Neural crest cell (in vitro differentiated cells): ENCODE data around the gene COPS7A. TPM values are rescaled to one million over a fixed set of nuclear protein-coding genes. Genes with fewer than 3 reads are reported as not detected.

Experiments
- DNase-seq: peaks from one replicate; pipeline ENCODE4 v3.0.0; 2021; ENCODE audit warnings: low read depth, mixed read lengths, low spot score
- H3K27ac Mint-ChIP-seq: one replicate; pipeline ENCODE4 v1.8.0; 2021; ENCODE audit warnings: mild to moderate bottlenecking, mixed read lengths; ENCODE audit not compliant: unreplicated experiment
- H3K27me3 Mint-ChIP-seq: 2 replicates; pipeline ENCODE4 v1.8.0; 2021; ENCODE audit warnings: low read depth, mild to moderate bottlenecking, mixed read lengths
- H3K36me3 Mint-ChIP-seq: 2 replicates; pipeline ENCODE4 v1.8.0; 2021; ENCODE audit warnings: low read depth, mild to moderate bottlenecking, mixed read lengths
- H3K4me1 Mint-ChIP-seq: 2 replicates; pipeline ENCODE4 v1.8.0; 2021; ENCODE audit warnings: mixed read lengths
- H3K4me3 Mint-ChIP-seq: one replicate; pipeline ENCODE4 v1.8.0; 2021; ENCODE audit warnings: mild to moderate bottlenecking, mixed read lengths
- H3K9me3 Mint-ChIP-seq: 2 replicates; pipeline ENCODE4 v1.8.0; 2021; ENCODE audit warnings: mixed read lengths
- total RNA-seq: library from RNA; stranded (reverse); gene quantifications from 2 replicates; pipeline ENCODE4 v1.2.1, GENCODE V29; 2021
- TF ChIP-seq, protein P1 (sequence below): fragments of 200-600 bp; sonication (generic); conservative IDR thresholded peaks from 2 replicates; pipeline ENCODE4 v1.5.0; 2021; ENCODE audit warnings: antibody characterized with exemption, mild to moderate bottlenecking

The COPS7A gene
- total RNA-seq, 1 donor from 2014 or later: 37.7 TPM

- TF ChIP-seq, protein P1, sequence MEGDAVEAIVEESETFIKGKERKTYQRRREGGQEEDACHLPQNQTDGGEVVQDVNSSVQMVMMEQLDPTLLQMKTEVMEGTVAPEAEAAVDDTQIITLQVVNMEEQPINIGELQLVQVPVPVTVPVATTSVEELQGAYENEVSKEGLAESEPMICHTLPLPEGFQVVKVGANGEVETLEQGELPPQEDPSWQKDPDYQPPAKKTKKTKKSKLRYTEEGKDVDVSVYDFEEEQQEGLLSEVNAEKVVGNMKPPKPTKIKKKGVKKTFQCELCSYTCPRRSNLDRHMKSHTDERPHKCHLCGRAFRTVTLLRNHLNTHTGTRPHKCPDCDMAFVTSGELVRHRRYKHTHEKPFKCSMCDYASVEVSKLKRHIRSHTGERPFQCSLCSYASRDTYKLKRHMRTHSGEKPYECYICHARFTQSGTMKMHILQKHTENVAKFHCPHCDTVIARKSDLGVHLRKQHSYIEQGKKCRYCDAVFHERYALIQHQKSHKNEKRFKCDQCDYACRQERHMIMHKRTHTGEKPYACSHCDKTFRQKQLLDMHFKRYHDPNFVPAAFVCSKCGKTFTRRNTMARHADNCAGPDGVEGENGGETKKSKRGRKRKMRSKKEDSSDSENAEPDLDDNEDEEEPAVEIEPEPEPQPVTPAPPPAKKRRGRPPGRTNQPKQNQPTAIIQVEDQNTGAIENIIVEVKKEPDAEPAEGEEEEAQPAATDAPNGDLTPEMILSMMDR: no peak
- peak overlapping the region; percentile 98 for H3K27ac Mint-ChIP-seq
- H3K9me3 Mint-ChIP-seq: peaks cover 2% of the 10 kb centered on the region
- no peak for DNase-seq
- peaks cover 12% of the 10 kb centered on the region for H3K27me3 Mint-ChIP-seq
- peaks cover 70% of the 10 kb centered on the region for H3K4me1 Mint-ChIP-seq
- peak overlapping the region; percentile 98 for H3K4me3 Mint-ChIP-seq
- peaks cover 11% of the 10 kb centered on the region for H3K36me3 Mint-ChIP-seq
Measured at GRCh38 chr12:6768437-6768914, 44.6 kb downstream of the COPS7A start.

DNA sequence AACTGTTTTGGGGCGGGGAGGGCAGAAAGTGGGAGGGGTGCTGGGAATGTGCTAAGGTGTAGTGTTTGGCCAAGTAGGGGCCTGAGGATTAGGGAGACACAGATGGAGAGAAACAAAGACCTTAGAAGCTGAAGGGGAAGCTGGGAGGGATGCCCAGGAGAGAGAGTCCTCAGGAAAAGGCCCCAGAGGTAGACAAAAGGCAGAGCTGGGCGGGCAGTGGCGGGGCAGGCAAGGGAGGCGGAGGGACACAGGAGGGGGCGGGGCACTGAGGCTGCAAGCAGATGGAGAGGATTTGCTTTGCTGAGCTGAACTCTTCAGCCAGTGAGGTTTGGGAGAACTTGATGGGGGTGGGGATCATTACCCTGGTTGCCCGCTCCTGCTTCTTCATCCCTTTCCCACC, 45.1 kb downstream of the COPS7A start:
- Mint-ChIP-seq H3K36me3 (peaks cover 11% of the 10 kb centered on the region), H3K4me3 (peak overlapping the region; percentile 98), H3K27ac (peak overlapping the region; percentile 98), H3K4me1 (peaks cover 65% of the 10 kb centered on the region), H3K9me3 (peaks cover 2% of the 10 kb centered on the region), H3K27me3 (peaks cover 12% of the 10 kb centered on the region)
- peak; percentile 63 for DNase-seq
- TF ChIP-seq, protein P1: no peak

- H3K9me3 Mint-ChIP-seq: no peaks in the 10 kb centered on the region
- TF ChIP-seq, protein P1: no peak
- H3K4me3 Mint-ChIP-seq: peak overlapping the region; percentile 57
- peaks cover 16% of the 10 kb centered on the region for H3K27me3 Mint-ChIP-seq
- H3K36me3 Mint-ChIP-seq: peaks cover 12% of the 10 kb centered on the region
- H3K4me1 Mint-ChIP-seq: peaks cover 60% of the 10 kb centered on the region
- H3K27ac Mint-ChIP-seq: no peak overlapping the region
- DNase-seq: no peak
Measured at GRCh38 chr12:6769666-6770065, 45.8 kb downstream of the COPS7A start.

GRCh38 chr12:6770094-6770493, 46.2 kb downstream of the COPS7A start:
- H3K27ac Mint-ChIP-seq: no peak overlapping the region

DNA sequence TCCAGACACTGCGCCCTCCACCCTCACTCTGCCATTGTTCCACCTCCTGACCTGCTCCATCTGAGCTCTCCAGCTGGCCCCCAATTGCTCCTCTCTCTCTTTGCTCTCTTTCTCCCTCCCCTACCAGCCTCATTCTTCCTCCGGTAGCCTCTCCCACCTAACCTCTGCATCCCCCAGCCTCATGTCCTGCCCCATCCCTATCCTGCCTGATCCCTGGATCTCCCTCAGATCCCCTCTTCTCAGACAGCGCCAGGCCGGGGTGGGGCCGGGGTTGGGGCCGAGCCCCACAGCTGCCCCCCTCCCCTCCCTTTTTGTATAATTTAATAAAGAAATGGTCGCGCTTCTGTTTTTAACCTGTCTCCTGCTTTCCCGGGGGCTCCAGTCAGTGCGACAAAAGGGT, 46.8 kb downstream of the COPS7A start:
- Mint-ChIP-seq H3K4me1 (peaks cover 53% of the 10 kb centered on the region), H3K27ac (peak overlapping the region; percentile 50), H3K4me3 (peak overlapping the region; percentile 85), H3K9me3 (no peaks in the 10 kb centered on the region), H3K36me3 (peaks cover 18% of the 10 kb centered on the region), H3K27me3 (peaks cover 18% of the 10 kb centered on the region)
- DNase-seq: no peak
- TF ChIP-seq, protein P1: no peak

More at GRCh38 chr12:6770094-6770493, 46.2 kb downstream of the COPS7A start:
- no peaks in the 10 kb centered on the region for H3K9me3 Mint-ChIP-seq
- no peak for DNase-seq
- TF ChIP-seq, protein P1: no peak
- peak overlapping the region; percentile 57 for H3K4me3 Mint-ChIP-seq
- H3K36me3 Mint-ChIP-seq: peaks cover 16% of the 10 kb centered on the region
- peaks cover 58% of the 10 kb centered on the region for H3K4me1 Mint-ChIP-seq
- peaks cover 18% of the 10 kb centered on the region for H3K27me3 Mint-ChIP-seq
